Right cardiac atrium (tissue), 5 donors: ENCODE data around the gene PAK3. TPM values are rescaled to one million over a fixed set of nuclear protein-coding genes. Genes with fewer than 3 reads are reported as not detected.

Experiments
- ATAC-seq, 2 donors: fragments of 200-7000 bp; cut with Tn5 transposase; one replicate each; pipeline versions ENCODE4 v1.8.0 to v1.9.1; 2020; ENCODE audit warnings: moderate library complexity in 2 of 2, mild to moderate bottlenecking in 1 of 2
- DNase-seq, 3 donors: peaks; one replicate each; pipeline ENCODE4 v3.0.0-alpha.2; 2020
- H3K27ac ChIP-seq: one replicate; pipeline ENCODE4 v1.5.1; 2013; ENCODE audit warnings: mild to moderate bottlenecking, low read length, control low read depth, moderate library complexity
- H3K27me3 ChIP-seq: one replicate; pipeline ENCODE4 v1.6.1; 2013; ENCODE audit not compliant: control insufficient read depth, insufficient read depth
- H3K4me1 ChIP-seq: one replicate; pipeline ENCODE4 v1.6.1; 2013; ENCODE audit warnings: low read length; ENCODE audit not compliant: control insufficient read depth, insufficient read depth
- H3K4me3 ChIP-seq: one replicate; pipeline ENCODE4 v1.5.1; 2013; ENCODE audit warnings: low read length, control low read depth
- H3K9me3 ChIP-seq: one replicate; pipeline ENCODE4 v1.6.1; 2013; ENCODE audit warnings: low read length; ENCODE audit not compliant: control insufficient read depth
- WGBS: extraction: QIAGEN DNeasy Blood & Tissue Kit; methylation state at CpG from one replicate; pipeline ENCODE4 v1.1.7; 2013; 5-methylcytosine and 5-hydroxymethylcytosine counted together
- intact Hi-C, 4 donors: fragments of 100-400 bp; cut with DNase I; formaldehyde crosslinking; loops; one replicate each; pipeline versions ENCODE4 v1.11.0 to v1.14.0; 2022 to 2023
- polyA plus RNA-seq: library from polyadenylated mRNA; stranded (reverse); fragments of 200-250 nt; gene quantifications from one replicate; pipeline ENCODE4 v1.2.3, GENCODE V29; 2013
- total RNA-seq, 4 donors: library from RNA; stranded (reverse); fragmentation: NEBNext Ultra II Directional; extraction: Animal tissue kit (Norgen Biotek cat#: 25700); gene quantifications; one replicate each; pipeline ENCODE4 v1.2.1, GENCODE V29; 2021
- donor health status: healthy with polysubstance abuse.
- donor health status: DM: no; HTN: yes; CAD: no.
- donor health status: DM: no; HTN: no; CAD: no.
- donor health status: DM: no; HTN: yes; CAD: no; lungs with severe emphysema.
- donor health status: DM: yes; HTN: yes; CAD: no.

PAK3 gene
- total and polyA plus RNA-seq, 5 donors = 0.02 to 1.3 (median 0.69) TPM

- Histone ChIP-seq H3K4me3 (no peak overlapping the region), H3K27ac (no peak overlapping the region), H3K27me3 (no peaks in the 10 kb centered on the region), H3K9me3 (no peaks in the 10 kb centered on the region), H3K4me1 (no peaks in the 10 kb centered on the region)
- intact Hi-C loops = no loop called here
- no peak for ATAC-seq
- no peak for DNase-seq
Observed at GRCh38 chrX:111182997-111183396, 87.0 kb downstream of the PAK3 start.

GRCh38 chrX:111191598-111191997 lies 95.6 kb downstream of the PAK3 start:
- no peaks in the 10 kb centered on the region for H3K9me3 ChIP-seq
- H3K27ac ChIP-seq = no peak overlapping the region
- WGBS = 81% methylated on average over 2 of the region's 2 CpGs
- ATAC-seq = no peak
- intact Hi-C loops = no loop called here
- DNase-seq = no peak
- no peaks in the 10 kb centered on the region for H3K4me1 ChIP-seq
- H3K4me3 ChIP-seq = no peak overlapping the region
- no peaks in the 10 kb centered on the region for H3K27me3 ChIP-seq

- 70% methylated on average over 2 of the region's 2 CpGs for WGBS
- H3K4me1 ChIP-seq = no peaks in the 10 kb centered on the region
- no peak overlapping the region for H3K27ac ChIP-seq
- no peaks in the 10 kb centered on the region for H3K9me3 ChIP-seq
- intact Hi-C loops = no loop called here
- DNase-seq (no peak), ATAC-seq (no peak)
- no peak overlapping the region for H3K4me3 ChIP-seq
- no peaks in the 10 kb centered on the region for H3K27me3 ChIP-seq
Observed at GRCh38 chrX:111199505-111199904, 103.5 kb downstream of the PAK3 start.

DNA sequence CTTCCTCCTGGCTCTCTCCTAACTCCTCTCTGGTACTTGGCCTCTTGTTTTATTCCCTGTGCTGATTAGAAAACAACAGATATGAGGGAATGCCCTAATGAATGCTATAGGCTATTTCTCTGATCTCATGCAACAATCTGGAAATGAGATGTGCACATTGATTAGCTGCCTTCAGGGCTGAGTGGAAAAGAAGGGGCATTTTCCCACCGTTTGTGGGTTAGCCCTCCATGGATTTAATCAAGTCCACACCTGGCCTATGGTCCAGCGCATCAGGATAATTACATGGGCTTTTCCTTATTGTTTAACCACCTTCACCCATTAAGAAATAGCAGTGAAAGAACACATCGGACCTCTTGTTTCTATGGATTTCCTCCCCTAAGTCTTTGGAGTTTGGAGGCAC lies 104.3 kb downstream of the PAK3 start:
- no peak for DNase-seq
- no peak for ATAC-seq
- intact Hi-C loops = no loop called here
- WGBS = 88% methylated on average over 3 of the region's 3 CpGs
- Histone ChIP-seq H3K27me3 (no peaks in the 10 kb centered on the region), H3K27ac (no peak overlapping the region), H3K4me1 (no peaks in the 10 kb centered on the region), H3K4me3 (no peak overlapping the region), H3K9me3 (no peaks in the 10 kb centered on the region)

DNA sequence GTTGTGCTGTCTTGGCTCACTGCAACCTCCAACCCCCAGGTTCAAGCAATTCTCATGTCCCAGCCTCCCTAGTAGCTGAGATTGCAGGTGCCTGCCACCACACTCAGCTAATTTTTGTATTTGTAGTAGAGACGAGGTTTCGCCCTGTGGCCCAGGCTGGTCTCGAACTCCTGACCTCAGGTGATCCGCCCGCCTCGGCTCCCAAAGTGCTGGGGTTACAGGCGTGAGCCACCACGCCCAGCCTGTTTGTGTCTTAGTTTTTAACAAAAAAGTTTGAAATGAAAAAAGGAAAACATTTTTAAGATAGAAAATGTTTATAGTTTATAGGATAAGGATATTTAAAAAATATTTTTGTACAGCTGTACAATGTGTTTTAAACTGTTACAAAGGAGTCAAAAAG lies 111.9 kb downstream of the PAK3 start:
- intact Hi-C loops = no loop called here
- H3K4me1 ChIP-seq = no peaks in the 10 kb centered on the region
- H3K9me3 ChIP-seq = no peaks in the 10 kb centered on the region
- H3K27me3 ChIP-seq = no peaks in the 10 kb centered on the region
- ATAC-seq (no peak), DNase-seq (no peak)
- no peak overlapping the region for H3K4me3 ChIP-seq
- no peak overlapping the region for H3K27ac ChIP-seq
- whole genome bisulfite sequencing = 94% methylated on average over 8 of the region's 8 CpGs

DNA sequence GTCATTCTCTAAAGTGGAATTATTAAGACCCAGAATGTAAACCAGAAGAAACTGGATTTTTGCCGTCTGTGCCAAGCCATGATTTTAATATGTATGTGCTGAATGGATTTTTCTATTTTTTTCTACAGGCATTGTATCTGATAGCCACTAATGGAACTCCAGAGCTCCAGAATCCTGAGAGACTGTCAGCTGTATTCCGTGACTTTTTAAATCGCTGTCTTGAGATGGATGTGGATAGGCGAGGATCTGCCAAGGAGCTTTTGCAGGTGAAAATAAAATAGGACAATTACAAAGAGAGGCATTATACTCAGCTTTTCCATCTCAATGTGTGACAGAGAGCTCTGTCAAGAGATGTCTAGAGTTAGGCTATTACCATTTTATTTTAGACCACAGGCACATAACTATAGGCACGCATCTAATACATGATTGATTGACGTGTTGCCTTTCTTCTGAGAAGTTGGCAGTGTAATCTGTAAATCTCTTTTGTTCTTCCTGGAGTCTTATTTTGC lies 120.4 kb downstream of the PAK3 start:
- H3K4me1 ChIP-seq = no peaks in the 10 kb centered on the region
- H3K9me3 ChIP-seq = no peaks in the 10 kb centered on the region
- ATAC-seq (no peak), DNase-seq (no peak)
- no peak overlapping the region for H3K4me3 ChIP-seq
- no peak overlapping the region for H3K27ac ChIP-seq
- WGBS = 92% methylated on average over 6 of the region's 6 CpGs
- no peaks in the 10 kb centered on the region for H3K27me3 ChIP-seq
- intact Hi-C loops = no loop called here

- Histone ChIP-seq H3K9me3 (no peaks in the 10 kb centered on the region), H3K4me3 (no peak overlapping the region), H3K4me1 (no peaks in the 10 kb centered on the region), H3K27ac (no peak overlapping the region), H3K27me3 (no peaks in the 10 kb centered on the region)
- intact Hi-C loops = no loop called here
- ATAC-seq = no peak
- no peak for DNase-seq
- WGBS = 33% methylated on average over 2 of the region's 2 CpGs
Observed at GRCh38 chrX:111244235-111244750, 148.3 kb downstream of the PAK3 start.

- intact Hi-C loops = no loop called here
- H3K27me3 ChIP-seq = no peaks in the 10 kb centered on the region
Observed at GRCh38 chrX:111254896-111255693, 159.1 kb downstream of the PAK3 start.

GRCh38 chrX:111257733-111258132 lies 161.7 kb downstream of the PAK3 start:
- WGBS = 58% methylated on average over 3 of the region's 3 CpGs

More at GRCh38 chrX:111254896-111255693, 159.1 kb downstream of the PAK3 start:
- 76% methylated on average over 7 of the region's 7 CpGs for WGBS
- H3K4me3 ChIP-seq = no peak overlapping the region
- DNase-seq (no peak), ATAC-seq (no peak)
- H3K9me3 ChIP-seq = no peaks in the 10 kb centered on the region
- H3K27ac ChIP-seq = no peak overlapping the region
- no peaks in the 10 kb centered on the region for H3K4me1 ChIP-seq

DNA sequence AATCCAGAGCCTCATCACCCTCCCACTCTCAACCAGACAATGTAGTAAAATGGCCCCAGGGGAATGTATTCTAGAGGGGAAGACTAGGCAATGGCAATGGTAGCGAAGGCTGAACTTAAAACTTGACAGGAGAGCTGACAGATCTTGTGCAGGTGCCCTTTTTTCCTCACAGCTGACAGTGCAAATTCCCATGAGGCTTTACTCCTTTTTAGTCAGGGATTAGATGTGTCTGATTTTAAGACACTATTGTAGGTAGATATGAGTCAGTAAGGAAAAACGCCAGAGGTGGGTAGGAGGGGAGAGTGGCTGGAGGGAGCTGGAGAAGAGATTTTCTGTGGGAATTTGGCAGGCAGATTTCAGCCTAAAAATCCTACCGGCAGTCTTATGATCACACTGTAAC lies 163.6 kb downstream of the PAK3 start:
- 75% methylated on average over 3 of the region's 3 CpGs for WGBS
- Histone ChIP-seq H3K4me3 (no peak overlapping the region), H3K27ac (no peak overlapping the region), H3K9me3 (no peaks in the 10 kb centered on the region), H3K4me1 (no peaks in the 10 kb centered on the region), H3K27me3 (no peaks in the 10 kb centered on the region)
- DNase-seq = no peak
- intact Hi-C loops = no loop called here
- no peak for ATAC-seq

More at GRCh38 chrX:111257733-111258132, 161.7 kb downstream of the PAK3 start:
- DNase-seq = no peak
- no peaks in the 10 kb centered on the region for H3K27me3 ChIP-seq
- no peaks in the 10 kb centered on the region for H3K9me3 ChIP-seq
- ATAC-seq = no peak
- no peak overlapping the region for H3K27ac ChIP-seq
- no peaks in the 10 kb centered on the region for H3K4me1 ChIP-seq
- no peak overlapping the region for H3K4me3 ChIP-seq
- intact Hi-C loops = no loop called here

GRCh38 chrX:111260451-111260850 lies 164.5 kb downstream of the PAK3 start:
- Histone ChIP-seq H3K27me3 (no peaks in the 10 kb centered on the region), H3K4me1 (no peaks in the 10 kb centered on the region), H3K27ac (no peak overlapping the region), H3K4me3 (no peak overlapping the region), H3K9me3 (no peaks in the 10 kb centered on the region)
- DNase-seq = no peak
- ATAC-seq = no peak
- intact Hi-C loops = loop anchor here in 1 of 4 donors (10.0 kb wide), 1 partner anchor 184 kb away; no protein-coding TSS in a partner anchor
- WGBS = 68% methylated on average over 3 of the region's 3 CpGs
